ENCODE results near the gene TAS2R8. TPM values are rescaled to one million over a fixed set of nuclear protein-coding genes. Genes with fewer than 3 reads are reported as not detected.
"Not testable (repeated sequence)": the region's sequence is repeated elsewhere in the genome, so short reads cannot be mapped to it uniquely, and the experiment has no call there.

The TAS2R8 gene
- not detected for polyA plus RNA-seq (ENCODE audit: insufficient read length in 10 of 10)
- long read RNA-seq, donor 1: 0 reads
- long read RNA-seq, donor 2: 0 reads
- long read RNA-seq, donor 3: 0 reads
- long read RNA-seq, donor 4: 0 reads
- long read RNA-seq, donor 5: 0 reads
- long read RNA-seq, donor 6: 0 reads
- long read RNA-seq, donor 7: 0 reads
- long read RNA-seq, donor 8: 0 reads
- long read RNA-seq, donor 9: 0 reads

GRCh38 chr12:10807186-10807585 is at the start of gene TAS2R8:
Gene TAS2R8, minus strand, starts transcription at chr12:10807286. Its CDS starts 306 bp downstream, at chr12:10806980.
- DNase-seq: no peak

- DNase-seq: no peak
These were observed 48.7 kb upstream of the TAS2R8 start for GRCh38 chr12:10855807-10856206.

- DNase-seq: no peak
These were observed 46.7 kb upstream of the TAS2R8 start for GRCh38 chr12:10853776-10854175.

GRCh38 chr12:10851243-10851858 is 44.3 kb upstream of the TAS2R8 start:
- no peak for DNase-seq

GRCh38 chr12:10849425-10849878 is 42.4 kb upstream of the TAS2R8 start, which contains the start of gene PRR4:
Gene PRR4, minus strand, starts transcription at chr12:10849475. Its CDS starts 38 bp downstream, at chr12:10849437.
- DNase-seq: no peak

- DNase-seq: peak in 1 of 3 donors; percentile 5
These were observed 40.7 kb upstream of the TAS2R8 start for GRCh38 chr12:10847744-10848143.

GRCh38 chr12:10842862-10843261 is 35.8 kb upstream of the TAS2R8 start:
- no peak for DNase-seq

GRCh38 chr12:10838461-10838860 is 31.4 kb upstream of the TAS2R8 start:
- no peak for DNase-seq

- no peak for DNase-seq
These were observed 22.9 kb upstream of the TAS2R8 start for GRCh38 chr12:10829994-10830393.

GRCh38 chr12:10826258-10826657 is 19.2 kb upstream of the TAS2R8 start, which contains the start of gene TAS2R10:
Gene TAS2R10, minus strand, starts transcription at chr12:10826358. Its CDS starts 89 bp downstream, at chr12:10826269.
- DNase-seq: no peak

GRCh38 chr12:10824957-10825356 is 17.9 kb upstream of the TAS2R8 start:
- no peak for DNase-seq

- no peak for DNase-seq
These were observed 4.9 kb upstream of the TAS2R8 start for GRCh38 chr12:10811883-10812536.

GRCh38 chr12:10810068-10810467 is 3.0 kb upstream of the TAS2R8 start, which contains the start of gene TAS2R9:
Gene TAS2R9, minus strand, starts transcription at chr12:10810168. Its CDS starts 93 bp downstream, at chr12:10810075.
- DNase-seq: no peak

- DNase-seq: no peak
These were observed 4.5 kb downstream of the TAS2R8 start, which contains the start of gene TAS2R7 for GRCh38 chr12:10802587-10802986. Gene TAS2R7, minus strand, starts transcription at chr12:10802627. Its CDS starts 57 bp downstream, at chr12:10802570.

GRCh38 chr12:10801741-10802140 is 5.3 kb downstream of the TAS2R8 start:
- no peak for DNase-seq

- no peak for DNase-seq
These were observed 12.9 kb downstream of the TAS2R8 start for GRCh38 chr12:10794222-10794621.

- DNase-seq: not testable (repeated sequence)
These were observed 15.3 kb downstream of the TAS2R8 start for GRCh38 chr12:10791769-10792168.

- DNase-seq: no peak
These were observed 23.8 kb downstream of the TAS2R8 start for GRCh38 chr12:10783252-10783651.

GRCh38 chr12:10779103-10779502 is 28.0 kb downstream of the TAS2R8 start:
- no peak for DNase-seq

- peak; percentile 20 to 60 (median 38) for DNase-seq
These were observed 35.9 kb downstream of the TAS2R8 start for GRCh38 chr12:10771132-10771733.

- DNase-seq: no peak
These were observed 47.4 kb downstream of the TAS2R8 start for GRCh38 chr12:10759657-10760056.

- DNase-seq: no peak
These were observed 50.9 kb downstream of the TAS2R8 start for GRCh38 chr12:10756194-10756593.

Data from muscle of back (tissue), 13 donors.